SK-N-SH (cell line): ENCODE results near the gene SRGAP3. TPM values are rescaled to one million over a fixed set of nuclear protein-coding genes. Genes with fewer than 3 reads are reported as not detected.

Source experiments
- CTCF ChIA-PET: fragments of 300-600, 350-600 bp; formaldehyde crosslinking; extraction: SDS; loops from one replicate; lab custom pipeline; 2021; lab: Yijun Ruan, JAX
- POLR2A ChIA-PET: fragments of 350-600 bp; sonication (Branson Sonifier 250); formaldehyde crosslinking; extraction: SDS; loops from one replicate; lab custom pipeline; 2020; ENCODE audit warnings: antibody characterized with exemption, inconsistent platforms; lab: Yijun Ruan, JAX
- DNase-seq: peaks from one replicate; pipeline ENCODE4 v3.0.0; 2012
- H2AFZ ChIP-seq: fragments of 200-600 bp; sonication (generic); 2 replicates; pipeline ENCODE4 v1.8.1; 2016; ENCODE audit warnings: antibody characterized with exemption, mild to moderate bottlenecking, low read depth
- H3F3A ChIP-seq: fragments of 200-600 bp; sonication (generic); replicated peaks from 2 replicates; pipeline ENCODE3; 2016; ENCODE audit warnings: antibody characterized with exemption, mild to moderate bottlenecking; ENCODE audit not compliant: insufficient read depth
- H3K27ac ChIP-seq, 2 experiments: fragments of 200-500 bp in 1 of 2; fragments of 200-600 bp in 1 of 2; sonication (Bioruptor generic) in 1 of 2; sonication (generic), shearing (Covaris generic) in 1 of 2; 2 replicates each; pipeline versions ENCODE4 v1.5.1 to v1.6.1; 2014 to 2016; ENCODE audit warnings: low read depth in 2 of 2, inconsistent platforms in 1 of 2, low read length in 1 of 2, mild to moderate bottlenecking in 1 of 2, mixed read lengths in 1 of 2
- H3K27me3 ChIP-seq: fragments of 200-600 bp; sonication (generic), shearing (Covaris generic); 2 replicates; pipeline ENCODE4 v1.6.1; 2016; ENCODE audit warnings: mixed run types; ENCODE audit not compliant: insufficient read depth
- H3K36me3 ChIP-seq, 2 experiments: fragments of 200-500 bp in 1 of 2; fragments of 200-600 bp in 1 of 2; sonication (Bioruptor generic) in 1 of 2; sonication (generic) in 1 of 2; replicated peaks in 1 of 2; 2 replicates each; pipeline versions ENCODE3 to v1.5.1; 2014 to 2016; ENCODE audit warnings: low read length in 1 of 2, mild to moderate bottlenecking in 1 of 2; ENCODE audit not compliant: insufficient read depth in 2 of 2, control insufficient read depth in 1 of 2
- H3K4me1 ChIP-seq, 2 experiments: fragments of 200-500 bp in 1 of 2; fragments of 200-600 bp in 1 of 2; sonication (Bioruptor generic) in 1 of 2; sonication (generic), shearing (Covaris generic) in 1 of 2; 2 replicates each; pipeline versions ENCODE4 v1.5.1 to v1.6.1; 2014 to 2016; ENCODE audit warnings: low read depth in 1 of 2, low read length in 1 of 2, mixed run types in 1 of 2; ENCODE audit not compliant: insufficient read depth in 2 of 2, control insufficient read depth in 1 of 2
- H3K4me2 ChIP-seq: fragments of 200-600 bp; sonication (generic), shearing (Covaris generic); 2 replicates; pipeline ENCODE4 v1.6.1; 2017; ENCODE audit warnings: mixed run types
- H3K4me3 ChIP-seq, 2 experiments: fragments of 200-500 bp in 1 of 2; fragments of 200-600 bp in 1 of 2; sonication (Bioruptor generic) in 1 of 2; sonication (generic), shearing (Covaris generic) in 1 of 2; 2 replicates each; pipeline versions ENCODE4 v1.5.1 to v1.8.1; 2014 to 2016; ENCODE audit warnings: low read depth in 2 of 2, inconsistent platforms in 1 of 2, low read length in 1 of 2, mild to moderate bottlenecking in 1 of 2, mixed read lengths in 1 of 2, moderate library complexity in 1 of 2
- H3K79me2 ChIP-seq: fragments of 200-600 bp; sonication (generic); 2 replicates; pipeline ENCODE4 v1.8.1; 2017; ENCODE audit warnings: mild to moderate bottlenecking; ENCODE audit not compliant: insufficient read depth
- H3K9ac ChIP-seq: fragments of 200-600 bp; sonication (generic); 2 replicates; pipeline ENCODE4 v1.6.1; 2017; ENCODE audit warnings: mixed run types
- H3K9me2 ChIP-seq: fragments of 200-600 bp; sonication (generic); 2 replicates; pipeline ENCODE4 v1.6.1; 2017; ENCODE audit warnings: mixed run types
- H3K9me3 ChIP-seq: fragments of 200-600 bp; sonication (generic); 2 replicates; pipeline ENCODE4 v1.6.1; 2017; ENCODE audit warnings: mixed run types, mild to moderate bottlenecking, moderate library complexity
- H4K20me1 ChIP-seq: fragments of 200-600 bp; sonication (generic); 2 replicates; pipeline ENCODE4 v1.6.1; 2017; ENCODE audit warnings: mild to moderate bottlenecking, mixed run types; ENCODE audit not compliant: insufficient read depth
- ELF1 ChIP-seq: IDR thresholded peaks from 2 replicates; pipeline ENCODE4 v1.4.0; 2012
- FOXJ3 ChIP-seq: sonication (generic); formaldehyde crosslinking; IDR thresholded peaks from 2 replicates; pipeline ENCODE4 v1.5.1; 2020; ENCODE audit warnings: mild to moderate bottlenecking, missing genetic modification reagents
- GABPA ChIP-seq: IDR thresholded peaks from 2 replicates; pipeline ENCODE4 v1.4.0; 2012; ENCODE audit warnings: low read depth, mild to moderate bottlenecking
- IRF3 ChIP-seq: fragments of 150-350 bp; IDR thresholded peaks from 2 replicates; pipeline ENCODE4 v1.6.1; 2016; ENCODE audit warnings: mild to moderate bottlenecking, low read depth, low read length
- MAX ChIP-seq: IDR thresholded peaks from 2 replicates; pipeline ENCODE4 v1.4.0; 2012; ENCODE audit warnings: low read depth
- MEF2A ChIP-seq: IDR thresholded peaks from 2 replicates; pipeline ENCODE4 v1.4.0; 2012; ENCODE audit warnings: low read depth, borderline replicate concordance
- MXI1 ChIP-seq: IDR thresholded peaks from 2 replicates; pipeline ENCODE4 v1.6.1; 2012; ENCODE audit warnings: mild to moderate bottlenecking, low read depth, low read length, improper control_type of control experiment
- RCOR1 ChIP-seq: fragments of 150-350 bp; IDR thresholded peaks from 2 replicates; pipeline ENCODE4 v1.6.1; 2017; ENCODE audit warnings: antibody characterized with exemption, low read length
- REST ChIP-seq: IDR thresholded peaks from 2 replicates; pipeline ENCODE4 v1.6.1; 2012; ENCODE audit warnings: mild to moderate bottlenecking, low read depth, low read length, moderate library complexity
- SIN3A ChIP-seq: IDR thresholded peaks from 2 replicates; pipeline ENCODE4 v1.6.1; 2012; ENCODE audit warnings: low read depth, mild to moderate bottlenecking, low read length, moderate library complexity, borderline replicate concordance
- SMC3 ChIP-seq: IDR thresholded peaks from 2 replicates; pipeline ENCODE4 v1.6.1; 2012; ENCODE audit warnings: low read depth, low read length, improper control_type of control experiment
- TEAD4 ChIP-seq: IDR thresholded peaks from 2 replicates; pipeline ENCODE4 v1.4.0; 2012; ENCODE audit warnings: mild to moderate bottlenecking, borderline replicate concordance; ENCODE audit not compliant: insufficient read depth
- USF1 ChIP-seq: IDR thresholded peaks from 2 replicates; pipeline ENCODE4 v1.4.0; 2012; ENCODE audit warnings: low read depth, borderline replicate concordance
- USF2 ChIP-seq: fragments of 150-350 bp; IDR thresholded peaks from 2 replicates; pipeline ENCODE4 v1.6.1; 2017; ENCODE audit warnings: antibody characterized with exemption, low read length, low read depth, borderline replicate concordance
- YY1 ChIP-seq: IDR thresholded peaks from 2 replicates; pipeline ENCODE4 v1.4.0; 2012; ENCODE audit warnings: low read depth, mild to moderate bottlenecking
- ZBTB33 ChIP-seq: IDR thresholded peaks from 2 replicates; pipeline ENCODE4 v1.4.0; 2012; ENCODE audit warnings: low read depth, borderline replicate concordance
- WGBS: methylation state at CpG from one replicate; pipeline ENCODE4 v1.1.6; 2017; ENCODE audit warnings: low lambda C conversion rate; 5-methylcytosine and 5-hydroxymethylcytosine counted together
- polyA plus RNA-seq, 3 experiments: library from polyadenylated mRNA; depleted of rRNA; stranded (reverse); fragments of >200 nt; gene quantifications; 2 replicates each; pipeline ENCODE4 v1.2.3, GENCODE V29; 2012

Gene SRGAP3
- polyA plus RNA-seq, 1 of the 3 experiments (the other 2 are of a cell fraction) = 2.8 TPM

- H2AFZ ChIP-seq = no peak overlapping the region
- CTCF ChIA-PET = interaction anchor here (1.0 to 3.3 kb wide), 4 partner anchors 10 to 243 kb away, joined by 3 to 17 read pairs (median 4); no protein-coding TSS in a partner anchor
- H3F3A ChIP-seq = no peaks in the 10 kb centered on the region
- H3K4me2 ChIP-seq = no peak overlapping the region
- H3K27me3 ChIP-seq = no peaks in the 10 kb centered on the region
- H4K20me1 ChIP-seq = no peaks in the 10 kb centered on the region
- no peak overlapping the region for H3K27ac ChIP-seq
- no peaks in the 10 kb centered on the region for H3K36me3 ChIP-seq
- H3K79me2 ChIP-seq = no peaks in the 10 kb centered on the region
- no peak overlapping the region for H3K4me3 ChIP-seq
- no peak overlapping the region for H3K9ac ChIP-seq
- TF ChIP-seq SMC3 (no peak), FOXJ3 (no peak), USF1 (no peak), IRF3 (no peak), MAX (no peak), MXI1 (no peak), REST (no peak), YY1 (no peak), ELF1 (no peak), USF2 (no peak), RCOR1 (no peak), ZBTB33 (no peak), TEAD4 (no peak), GABPA (no peak), MEF2A (no peak), SIN3A (no peak)
- TF ChIP-seq, all 33 proteins: peak for 0
- POLR2A ChIA-PET = interaction anchor here (0.6 kb wide), 2 partner anchors 12 to 169 kb away, joined by 3 to 5 read pairs; no protein-coding TSS in a partner anchor
- Histone ChIP-seq H3K9me2 (no peaks in the 10 kb centered on the region), H3K4me1 (peaks cover 0 to 8% of the 10 kb centered on the region in 2 experiments; a peak in 1 of 4 replicates), H3K9me3 (no peaks in the 10 kb centered on the region)
- DNase-seq = no peak
- WGBS = 61% methylated on average over 18 of the region's 19 CpGs
Observed at GRCh38 chr3:9059489-9060400, 189.7 kb downstream of the SRGAP3 start.
